GM19324 (cell line): ENCODE measurements around the gene SSH2.

Experiments
- ATAC-seq: cut with Tn5 transposase; IDR thresholded peaks from one replicate; pipeline ENCODE4 v1.9.1; 2021; ENCODE audit warnings: mild to moderate bottlenecking, moderate library complexity; ENCODE audit not compliant: unreplicated experiment, low FRiP score

Gene SSH2

GRCh38 chr17:29643817-29644160, 286.2 kb downstream of the SSH2 start:
- no peak for ATAC-seq

GRCh38 chr17:29642171-29642611, 287.8 kb downstream of the SSH2 start:
- ATAC-seq: no peak

DNA sequence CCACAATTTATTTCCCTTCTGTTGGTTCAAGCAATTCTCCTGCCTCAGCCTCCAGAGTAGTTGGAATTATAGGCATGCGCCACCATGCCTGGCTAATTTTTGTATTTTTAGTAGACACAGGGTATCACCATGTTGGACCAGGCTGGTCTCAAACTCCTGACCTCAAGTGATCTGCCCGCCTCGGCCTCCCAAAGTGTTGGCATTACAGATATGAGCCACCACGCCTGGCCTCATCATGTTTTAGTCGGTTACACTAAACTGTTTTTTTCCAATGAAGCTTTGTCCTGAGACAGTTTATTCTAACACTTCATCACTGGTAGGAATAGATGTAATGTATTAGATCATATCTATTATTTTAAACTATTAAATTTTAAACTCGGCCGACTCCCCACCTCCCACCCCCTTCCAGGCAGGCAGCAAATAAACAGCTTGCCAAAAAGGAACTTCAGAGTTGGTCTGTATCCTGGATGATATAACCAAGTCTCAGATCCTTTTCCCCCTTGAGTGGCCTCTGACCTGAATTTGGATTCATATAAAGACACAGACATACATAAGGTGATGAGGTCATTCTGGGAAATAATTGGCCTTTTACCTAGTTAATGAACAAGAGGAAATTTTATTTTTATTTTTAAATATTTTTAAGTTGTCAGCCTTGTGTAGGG, 288.9 kb downstream of the SSH2 start:
- no peak for ATAC-seq

- no peak for ATAC-seq
Measured at GRCh38 chr17:29640413-29640812, 289.6 kb downstream of the SSH2 start.

- no peak for ATAC-seq
Measured at GRCh38 chr17:29633886-29634285, 296.1 kb downstream of the SSH2 start.

DNA sequence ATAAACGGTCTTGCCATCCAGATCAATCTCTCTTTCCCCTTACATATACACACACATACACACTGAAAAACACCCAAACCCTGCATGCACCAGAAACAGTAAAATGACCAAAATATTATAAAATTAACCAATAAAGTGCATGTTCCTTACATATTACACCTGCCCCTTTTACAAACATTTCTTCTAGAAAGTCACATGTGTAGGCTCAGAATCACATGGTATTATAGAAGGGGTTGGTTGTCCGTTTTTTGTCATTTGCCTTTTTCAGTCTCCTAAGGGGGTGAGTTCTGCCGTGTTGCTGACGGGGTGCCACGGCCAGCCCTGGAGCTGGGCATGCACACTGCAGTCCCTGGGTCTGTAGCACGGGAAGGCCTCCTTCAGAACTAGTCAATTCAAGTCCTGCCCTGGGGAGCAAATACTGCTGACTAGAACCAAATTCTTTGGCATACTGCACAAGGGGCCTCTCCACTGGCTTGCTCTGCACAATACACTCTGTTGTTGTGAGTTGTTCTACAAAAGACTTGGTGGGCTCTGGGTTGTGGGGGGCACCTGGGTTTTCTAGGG, 299.3 kb downstream of the SSH2 start:
- no peak for ATAC-seq

DNA sequence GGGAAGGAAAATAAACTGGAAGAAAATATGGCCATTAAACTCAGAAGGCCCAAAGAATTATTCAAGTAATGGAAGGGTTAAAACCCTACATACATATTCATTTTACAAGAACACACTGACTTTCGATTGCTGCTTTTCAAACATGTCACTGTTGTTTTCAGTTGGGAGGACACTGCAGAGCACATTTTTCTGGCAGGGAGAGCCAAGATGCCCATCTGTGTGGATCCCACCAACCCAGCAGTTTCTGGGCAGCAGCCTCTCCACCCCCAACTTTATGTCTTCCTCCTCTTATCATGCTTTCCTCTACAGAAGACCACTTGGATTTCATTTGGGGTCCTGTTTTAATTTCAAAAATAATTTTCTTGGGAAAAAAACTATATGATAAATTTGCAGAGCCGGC, 300.2 kb downstream of the SSH2 start:
- ATAC-seq: no peak

GRCh38 chr17:29628644-29629043, 301.4 kb downstream of the SSH2 start:
- ATAC-seq: no peak

- ATAC-seq: no peak
Measured at GRCh38 chr17:29627951-29628350, 302.1 kb downstream of the SSH2 start.

- no peak for ATAC-seq
Measured at GRCh38 chr17:29625037-29625750, 304.8 kb downstream of the SSH2 start.

DNA sequence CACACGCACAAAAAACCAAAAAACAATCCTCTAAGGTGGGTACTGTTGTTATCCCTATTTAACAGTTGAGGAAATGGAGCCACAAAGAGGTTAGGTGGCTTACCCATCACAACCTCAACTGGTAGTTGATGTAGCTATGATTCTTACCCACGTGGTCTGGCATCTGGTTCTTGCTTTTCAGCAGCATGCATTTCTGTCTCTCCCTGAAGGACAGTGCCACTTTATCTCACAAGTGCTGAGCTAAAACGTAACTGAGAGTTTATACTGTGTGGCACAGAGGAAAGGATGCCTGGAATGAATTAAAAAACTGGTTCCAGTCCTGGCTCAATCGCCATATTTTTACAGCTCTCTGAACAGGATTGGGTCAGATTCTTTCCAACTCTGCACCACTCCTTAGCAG, 305.4 kb downstream of the SSH2 start:
- no peak for ATAC-seq

DNA sequence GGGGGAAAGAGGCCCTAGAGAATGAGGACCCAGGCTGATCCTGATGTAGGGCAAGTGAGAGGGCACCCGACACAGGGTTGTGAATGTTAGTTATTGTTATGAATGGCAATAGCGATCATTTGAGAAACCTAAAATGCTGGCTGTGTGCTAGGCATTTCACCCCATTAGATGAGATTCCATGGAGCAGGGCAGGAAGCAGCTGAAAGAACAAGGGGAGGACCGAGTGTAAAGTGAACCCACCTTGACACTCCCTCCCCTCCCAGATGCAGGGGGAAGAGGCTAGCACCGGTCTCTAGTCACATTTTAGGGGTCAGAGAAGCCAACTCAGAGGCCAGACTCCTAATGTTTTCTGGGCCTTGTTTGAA, 306.8 kb downstream of the SSH2 start:
- no peak for ATAC-seq

DNA sequence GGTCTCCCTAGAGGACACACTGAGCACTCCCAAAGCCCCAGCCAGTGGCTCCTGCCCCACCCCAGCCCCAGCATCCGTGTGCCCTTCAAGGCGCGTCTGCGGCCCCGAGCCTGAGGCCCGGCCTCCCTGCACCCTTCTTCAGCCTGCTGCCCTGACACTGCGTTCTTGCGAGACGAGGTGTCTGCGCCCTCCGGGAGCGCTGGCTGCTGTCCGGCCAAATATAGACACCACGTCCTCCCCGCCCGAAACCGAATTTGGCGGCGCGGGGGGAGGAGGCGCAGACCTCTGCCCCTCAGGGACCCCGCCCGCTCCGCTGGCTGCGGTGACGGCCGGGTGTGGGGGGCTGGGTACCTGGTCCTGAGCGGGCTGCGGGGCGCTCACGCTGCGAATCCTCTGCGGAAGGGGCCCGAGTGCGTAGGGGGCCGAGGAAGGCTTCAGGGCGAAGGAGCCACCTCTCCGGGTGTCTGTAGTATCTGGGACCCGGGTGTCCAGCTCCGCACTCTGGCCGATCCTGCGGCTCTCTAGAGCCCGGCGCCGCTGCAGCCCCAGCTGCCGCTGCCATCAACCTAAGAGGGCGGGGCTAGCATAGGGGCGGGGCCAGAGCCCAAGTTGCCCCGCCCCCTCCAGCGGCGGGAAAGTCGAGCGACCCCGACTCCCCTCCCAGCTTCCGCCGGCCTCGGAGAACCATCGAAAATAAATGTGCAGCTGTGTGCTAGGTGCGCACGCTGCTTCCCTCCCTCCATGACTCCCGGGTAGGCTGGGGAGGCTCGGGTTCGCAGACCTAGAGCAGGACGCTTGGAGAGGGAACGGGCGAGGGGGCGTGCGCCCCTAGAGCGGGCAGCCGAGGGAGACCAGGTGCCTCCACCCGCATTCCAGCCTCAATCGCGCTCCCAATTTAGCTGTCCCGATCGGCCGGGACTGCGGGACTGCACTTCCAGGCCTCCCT, 307.4 kb downstream of the SSH2 start, which contains the start of gene CORO6:
CORO6 (minus strand) TSS at position 576 of the 946 bp plus-strand sequence. CDS start 1,491 bp downstream, outside the sequence.
- no peak for ATAC-seq

- ATAC-seq: no peak
Measured at GRCh38 chr17:29621751-29622194, 308.3 kb downstream of the SSH2 start.

DNA sequence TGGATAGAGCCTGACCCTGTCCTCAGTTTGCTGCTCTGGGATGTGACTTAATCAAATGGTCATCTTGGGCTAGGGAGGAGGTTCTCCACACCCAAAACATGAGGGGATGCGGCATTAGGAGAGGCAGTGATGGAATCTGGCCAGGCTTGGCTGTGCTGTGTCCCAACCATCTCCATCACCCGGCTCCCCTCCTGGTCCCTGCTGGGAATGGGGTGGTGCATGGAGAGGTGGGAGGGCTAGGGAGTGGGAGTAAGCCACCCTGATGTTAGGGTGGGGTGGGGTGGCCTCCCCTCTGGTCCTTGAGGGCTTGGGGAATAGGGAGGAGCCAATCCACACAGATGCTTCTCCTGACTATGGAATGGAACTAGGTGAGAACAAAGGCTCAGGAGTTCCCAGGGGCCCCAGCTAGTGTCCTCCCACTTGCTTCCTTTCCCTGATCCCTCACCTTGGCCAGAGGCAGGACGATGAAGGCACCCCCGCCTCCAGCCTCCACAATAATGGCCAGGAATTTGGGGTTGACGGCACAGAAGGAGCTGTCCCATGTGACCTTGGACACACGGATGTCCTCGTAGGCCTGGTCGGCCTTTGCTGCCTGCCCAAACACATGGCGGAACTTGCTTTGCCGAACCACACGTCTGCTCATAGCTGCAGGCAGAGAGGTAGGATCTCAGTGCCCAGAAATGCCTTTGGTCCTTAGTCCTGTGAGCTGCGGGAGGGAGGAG, 309.1 kb downstream of the SSH2 start:
- no peak for ATAC-seq

GRCh38 chr17:29620271-29620670, 309.8 kb downstream of the SSH2 start:
- ATAC-seq: no peak

GRCh38 chr17:29619251-29619650, 310.8 kb downstream of the SSH2 start:
- no peak for ATAC-seq

DNA sequence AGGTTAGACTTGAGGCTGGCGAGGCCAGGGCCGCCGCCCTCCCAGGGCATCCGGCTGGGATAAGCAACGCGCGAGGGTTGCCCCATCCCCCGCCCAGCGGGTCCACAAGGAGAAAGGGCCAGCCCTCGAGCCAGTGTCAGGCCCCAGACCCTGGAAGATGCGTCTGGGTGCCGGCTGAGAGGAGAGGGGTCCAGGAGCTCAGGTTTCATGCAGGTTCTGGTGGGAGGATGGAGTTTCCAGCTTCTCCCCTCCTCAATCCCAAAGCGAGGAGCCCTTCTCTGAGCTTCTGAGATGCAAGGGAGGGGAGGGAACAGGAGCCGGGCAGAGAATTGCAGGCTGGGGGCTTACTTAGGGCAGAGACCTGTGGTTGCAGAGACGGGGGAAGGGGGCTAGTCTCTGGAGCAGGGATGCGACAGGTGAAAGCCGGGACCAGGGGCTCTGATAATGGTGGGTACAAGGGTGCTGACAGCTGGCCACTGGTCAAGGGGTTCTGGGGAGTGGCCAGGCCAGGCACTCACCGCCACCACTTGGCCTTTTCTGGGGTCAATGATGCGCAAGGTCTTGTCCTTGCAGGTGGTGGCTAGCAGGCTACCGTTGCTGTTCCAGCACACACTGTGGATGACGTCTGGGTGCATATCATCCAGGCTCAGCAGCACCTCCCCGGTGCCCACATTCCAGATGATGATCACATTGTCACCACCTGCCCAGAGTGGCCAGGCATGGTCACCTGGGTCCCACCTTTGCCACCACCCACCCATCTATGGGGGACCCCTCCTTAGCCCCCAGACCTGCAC, 311.6 kb downstream of the SSH2 start:
- no peak for ATAC-seq
